Neuronal stem cell (in vitro differentiated cells): ENCODE results near the gene FGGY.

Source experiments
- DNase-seq: peaks from one replicate; pipeline ENCODE4 v3.0.0-alpha.2; 2013; ENCODE audit warnings: low spot score
- H2AFZ ChIP-seq: one replicate; pipeline ENCODE4 v1.6.1; 2013; ENCODE audit warnings: mild to moderate bottlenecking, low read length, inconsistent platforms
- H2AK5ac ChIP-seq: 2 replicates; pipeline ENCODE4 v1.6.1; 2013; ENCODE audit warnings: low read depth, mild to moderate bottlenecking, inconsistent platforms, low read length, moderate library complexity, mixed read lengths
- H2BK120ac ChIP-seq: 2 replicates; pipeline ENCODE4 v1.6.1; 2013; ENCODE audit warnings: low read depth, mild to moderate bottlenecking, inconsistent platforms, low read length, moderate library complexity, mixed read lengths
- H2BK12ac ChIP-seq: one replicate; pipeline ENCODE4 v1.6.1; 2013; ENCODE audit warnings: low read length, inconsistent platforms
- H2BK15ac ChIP-seq: 2 replicates; pipeline ENCODE4 v1.6.1; 2013; ENCODE audit warnings: mild to moderate bottlenecking, low read length, inconsistent platforms, mixed read lengths
- H2BK5ac ChIP-seq: one replicate; pipeline ENCODE4 v1.6.1; 2013; ENCODE audit warnings: inconsistent platforms, mild to moderate bottlenecking, low read length, moderate library complexity
- H3K14ac ChIP-seq: one replicate; pipeline ENCODE4 v1.6.1; 2013; ENCODE audit warnings: low read length, inconsistent platforms
- H3K18ac ChIP-seq: 2 replicates; pipeline ENCODE4 v1.6.1; 2013; ENCODE audit warnings: low read length, inconsistent platforms
- H3K23ac ChIP-seq: 2 replicates; pipeline ENCODE4 v1.6.1; 2013; ENCODE audit warnings: low read depth, mild to moderate bottlenecking, mixed read lengths, low read length, inconsistent platforms; ENCODE audit not compliant: poor library complexity
- H3K27ac ChIP-seq: replicated peaks from 3 replicates; pipeline ENCODE4 v1.5.1; 2013; ENCODE audit warnings: low read length, inconsistent platforms
- H3K27me3 ChIP-seq, 3 experiments: 2 replicates each; pipeline ENCODE4 v1.6.1; 2013; ENCODE audit warnings: low read length in 3 of 3, mild to moderate bottlenecking in 2 of 3, inconsistent platforms in 1 of 3, low read depth in 1 of 3, mixed read lengths in 1 of 3, moderate library complexity in 1 of 3; ENCODE audit not compliant: control insufficient read depth in 3 of 3, insufficient read depth in 3 of 3
- H3K36me3 ChIP-seq, 2 donors: replicated peaks in 1 of 2; 2 replicates each; pipeline ENCODE4 v1.6.1; 2013; ENCODE audit warnings: low read length in 2 of 2; ENCODE audit not compliant: control insufficient read depth in 2 of 2, insufficient read depth in 2 of 2
- H3K4ac ChIP-seq: 2 replicates; pipeline ENCODE4 v1.6.1; 2013; ENCODE audit warnings: inconsistent platforms, mild to moderate bottlenecking, low read length, moderate library complexity
- H3K4me1 ChIP-seq, 2 donors: 1 replicate in 1 of 2; 2 replicates in 1 of 2; pipeline ENCODE4 v1.6.1; 2013; ENCODE audit warnings: low read length in 2 of 2, low read depth in 1 of 2; ENCODE audit not compliant: control insufficient read depth in 2 of 2, insufficient read depth in 1 of 2
- H3K4me2 ChIP-seq: one replicate; pipeline ENCODE4 v1.6.1; 2013; ENCODE audit warnings: mild to moderate bottlenecking, low read length, inconsistent platforms; ENCODE audit not compliant: insufficient read depth, poor library complexity, severe bottlenecking
- H3K4me3 ChIP-seq, 2 donors: 2 replicates each; pipeline ENCODE4 v1.5.1; 2013; ENCODE audit warnings: low read length in 2 of 2, mild to moderate bottlenecking in 2 of 2, inconsistent platforms in 1 of 2, moderate library complexity in 1 of 2
- H3K79me1 ChIP-seq: one replicate; pipeline ENCODE4 v1.6.1; 2013; ENCODE audit warnings: low read depth, mild to moderate bottlenecking, inconsistent platforms, low read length, moderate library complexity
- H3K9ac ChIP-seq: one replicate; pipeline ENCODE4 v1.6.1; 2013; ENCODE audit warnings: mild to moderate bottlenecking, low read depth, low read length, inconsistent platforms; ENCODE audit not compliant: poor library complexity
- H3K9me3 ChIP-seq, 2 donors: replicated peaks in 1 of 2; 2 replicates each; pipeline versions ENCODE3 to v1.6.1; 2013; ENCODE audit warnings: low read length in 2 of 2, mild to moderate bottlenecking in 2 of 2, inconsistent platforms in 1 of 2, low read depth in 1 of 2, mixed read lengths in 1 of 2, moderate library complexity in 1 of 2; ENCODE audit not compliant: control insufficient read depth in 2 of 2, insufficient read depth in 1 of 2
- H4K8ac ChIP-seq: one replicate; pipeline ENCODE4 v1.6.1; 2013; ENCODE audit warnings: low read depth, mild to moderate bottlenecking, inconsistent platforms, low read length, moderate library complexity
- H4K91ac ChIP-seq: one replicate; pipeline ENCODE4 v1.6.1; 2013; ENCODE audit warnings: low read length, low read depth, mild to moderate bottlenecking, inconsistent platforms; ENCODE audit not compliant: poor library complexity
- WGBS, 2 donors: extraction: QIAGEN DNeasy Blood & Tissue Kit; methylation state at CpG; one replicate each; pipeline ENCODE4 v1.1.7; 2013; ENCODE audit warnings: missing lambda C conversion rate in 2 of 2, mixed read lengths in 1 of 2; ENCODE audit not compliant: insufficient read length in 2 of 2, insufficient replicate concordance in 1 of 2; ENCODE audit errors: extremely low coverage in 2 of 2; 5-methylcytosine and 5-hydroxymethylcytosine counted together

The FGGY gene

DNA sequence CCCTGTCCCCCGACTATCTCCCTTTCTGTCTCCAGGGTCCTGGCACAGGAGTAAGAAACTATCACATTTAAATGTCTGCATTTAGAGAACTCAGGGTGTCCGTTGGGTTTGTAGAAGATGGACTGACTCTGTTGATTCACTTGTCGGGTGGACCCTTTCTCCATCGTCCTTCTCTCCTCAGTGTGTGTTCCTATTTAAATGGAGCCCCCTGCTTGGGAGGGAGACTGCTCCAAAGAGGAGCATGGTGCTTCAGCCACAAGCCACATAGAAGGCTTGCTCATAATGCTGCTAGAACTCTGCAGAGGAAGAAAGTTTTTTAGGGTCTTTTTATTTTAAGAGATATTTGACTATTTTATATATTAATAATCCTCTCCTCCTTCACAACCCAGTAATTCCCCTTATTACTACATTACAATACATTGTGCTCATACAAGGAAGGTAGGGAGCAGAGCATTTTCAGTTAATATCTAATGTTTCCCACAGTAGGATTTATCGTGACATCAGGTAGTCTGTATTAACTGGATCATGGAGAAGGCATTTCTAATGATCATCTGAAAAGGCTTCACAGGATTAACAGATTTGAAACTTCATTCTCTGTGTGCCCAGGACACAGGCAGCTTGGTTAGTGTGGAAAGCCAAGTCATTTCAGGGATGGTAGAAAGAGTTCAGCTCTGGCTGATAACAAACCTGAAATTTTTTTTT is 13.8 kb downstream of the FGGY start:
- H3K4me1 ChIP-seq = peaks cover 0 to 4% of the 10 kb centered on the region in 2 donors
- H3K9me3 ChIP-seq = peaks cover 1 to 12% of the 10 kb centered on the region in 2 donors
- no peak overlapping the region for H2BK12ac ChIP-seq
- no peak overlapping the region for H4K8ac ChIP-seq
- no peaks in the 10 kb centered on the region for H3K79me1 ChIP-seq
- H2BK15ac ChIP-seq = no peak overlapping the region
- H2AFZ ChIP-seq = no peak overlapping the region
- H3K27ac ChIP-seq = no peak overlapping the region
- H2BK120ac ChIP-seq = no peak overlapping the region
- H3K4me2 ChIP-seq = no peak overlapping the region
- no peak overlapping the region for H3K4ac ChIP-seq
- H3K4me3 ChIP-seq = no peak overlapping the region
- H4K91ac ChIP-seq = no peak overlapping the region
- no peak overlapping the region for H2AK5ac ChIP-seq
- H3K14ac ChIP-seq = no peak overlapping the region
- H3K18ac ChIP-seq = no peak overlapping the region
- no peak overlapping the region for H3K9ac ChIP-seq
- H3K23ac ChIP-seq = no peak overlapping the region
- no CpG with 5 or more reads among the region's 5 CpGs for WGBS, 2 donors
- DNase-seq = no peak
- no peaks in the 10 kb centered on the region for H3K27me3 ChIP-seq
- H3K36me3 ChIP-seq = no peaks in the 10 kb centered on the region
- no peak overlapping the region for H2BK5ac ChIP-seq

DNA sequence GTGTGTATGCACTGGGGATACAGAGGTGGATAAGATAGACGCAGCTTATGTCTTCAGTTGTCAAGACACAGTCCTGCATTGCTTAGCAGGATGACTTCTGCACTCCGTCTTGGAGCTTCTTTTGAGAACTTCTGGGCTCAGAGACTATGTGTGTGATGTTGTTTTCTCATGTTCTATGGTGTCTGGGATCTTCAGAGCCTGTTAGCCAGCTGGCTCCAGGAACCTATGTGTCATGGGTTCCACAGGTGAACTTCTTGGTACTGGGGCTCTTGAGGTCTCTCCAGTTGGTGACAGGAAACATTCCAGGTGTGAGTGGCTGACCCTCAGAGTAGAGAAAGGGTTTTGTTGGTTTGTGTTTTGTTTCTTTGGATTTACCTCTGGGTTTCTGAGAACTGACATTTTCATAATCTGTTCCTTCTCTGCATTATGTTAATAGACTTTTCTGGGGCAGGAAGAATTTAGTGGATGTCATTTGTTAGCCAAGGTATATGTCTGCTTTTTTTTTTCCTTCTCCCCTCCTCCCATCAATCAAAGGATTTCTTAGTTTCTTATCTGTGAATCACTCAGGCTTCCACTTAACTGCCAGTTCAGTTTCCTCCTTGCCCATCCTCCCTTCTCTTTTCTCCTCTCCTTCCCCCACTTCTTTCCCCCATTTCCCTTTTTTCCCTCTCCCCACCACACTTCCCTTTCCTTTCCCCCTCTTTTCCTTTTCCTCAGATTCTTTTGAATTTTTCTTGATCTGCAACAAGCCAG is 18.1 kb downstream of the FGGY start:
- Histone ChIP-seq H3K9ac (no peak overlapping the region), H4K91ac (no peak overlapping the region)
- WGBS, 2 donors = no CpG with 5 or more reads among the region's 2 CpGs

DNA sequence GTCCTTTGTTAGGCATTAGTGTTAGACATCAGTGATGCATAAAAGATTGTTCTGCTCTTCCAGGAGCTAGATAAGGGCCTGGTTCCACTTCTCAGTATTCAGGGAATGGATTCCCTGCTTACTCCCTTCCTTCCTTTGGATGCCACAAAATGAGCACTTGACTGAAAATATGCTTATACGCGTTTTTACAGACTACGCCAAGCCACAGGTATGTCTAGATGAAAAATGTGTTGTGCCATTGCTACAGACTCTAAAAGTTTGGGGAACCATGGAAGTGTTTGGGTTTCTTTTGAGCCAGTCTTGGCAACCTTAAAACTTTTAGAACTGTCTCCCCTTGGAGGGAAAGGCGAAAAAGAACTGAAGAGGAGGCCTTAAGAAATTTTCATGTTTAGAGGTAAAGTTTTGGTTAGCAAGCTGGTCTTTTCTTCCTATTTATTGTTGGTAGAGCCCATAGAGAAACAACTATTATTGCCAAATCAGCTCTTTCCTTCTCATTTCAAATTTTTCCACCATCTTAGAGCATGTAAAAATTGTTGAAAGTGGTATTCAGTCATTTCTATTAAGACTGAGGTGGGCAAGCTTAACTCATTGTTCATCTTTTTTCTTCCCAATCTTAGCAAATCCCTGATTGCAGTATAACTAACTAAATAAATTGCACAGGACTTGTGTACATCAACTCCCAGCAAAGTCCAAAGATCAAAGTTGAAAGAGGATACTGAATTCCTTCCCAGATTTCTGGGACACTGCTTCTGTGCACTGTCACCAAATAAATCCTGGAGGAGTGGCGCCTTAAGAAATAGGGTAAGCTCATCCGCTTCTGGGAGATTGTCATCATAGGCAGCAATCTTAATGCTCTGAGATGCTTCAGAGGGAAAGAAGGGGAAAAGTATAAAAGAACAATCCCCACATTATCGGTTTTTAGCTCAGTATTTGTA is 18.9 kb downstream of the FGGY start:
- no peak overlapping the region for H3K18ac ChIP-seq
- no peak overlapping the region for H3K4me3 ChIP-seq
- H3K4ac ChIP-seq = no peak overlapping the region
- H3K14ac ChIP-seq = no peak overlapping the region
- no peak overlapping the region for H4K91ac ChIP-seq
- no peak overlapping the region for H2BK12ac ChIP-seq
- WGBS, 2 donors = no CpG with 5 or more reads among the region's 7 CpGs
- peaks cover 0 to 3% of the 10 kb centered on the region in 2 donors for H3K9me3 ChIP-seq
- no peak overlapping the region for H3K23ac ChIP-seq
- no peaks in the 10 kb centered on the region for H3K36me3 ChIP-seq
- no peak overlapping the region for H3K27ac ChIP-seq
- DNase-seq = no peak
- no peaks in the 10 kb centered on the region for H3K79me1 ChIP-seq
- no peak overlapping the region for H4K8ac ChIP-seq
- no peaks in the 10 kb centered on the region for H3K27me3 ChIP-seq
- no peak overlapping the region for H2AK5ac ChIP-seq
- H2BK15ac ChIP-seq = no peak overlapping the region
- no peak overlapping the region for H2AFZ ChIP-seq
- H3K9ac ChIP-seq = no peak overlapping the region
- H3K4me2 ChIP-seq = no peak overlapping the region
- H3K4me1 ChIP-seq = peaks cover 6 to 16% of the 10 kb centered on the region in 2 donors
- no peak overlapping the region for H2BK120ac ChIP-seq
- no peak overlapping the region for H2BK5ac ChIP-seq

More for the DNA sequence above, 18.1 kb downstream of the FGGY start:
- H3K4me3 ChIP-seq = no peak overlapping the region
- no peak overlapping the region for H2BK12ac ChIP-seq
- no peak overlapping the region for H3K4me2 ChIP-seq
- H3K79me1 ChIP-seq = no peaks in the 10 kb centered on the region
- no peak overlapping the region for H3K27ac ChIP-seq
- no peak overlapping the region for H3K23ac ChIP-seq
- H3K9me3 ChIP-seq = peaks cover 0 to 3% of the 10 kb centered on the region in 2 donors
- H3K27me3 ChIP-seq = no peaks in the 10 kb centered on the region
- no peak overlapping the region for H2AK5ac ChIP-seq
- no peak overlapping the region for H2AFZ ChIP-seq
- no peak overlapping the region for H4K8ac ChIP-seq
- no peak overlapping the region for H3K14ac ChIP-seq
- H3K18ac ChIP-seq = no peak overlapping the region
- H2BK120ac ChIP-seq = no peak overlapping the region
- H2BK15ac ChIP-seq = no peak overlapping the region
- no peak for DNase-seq
- no peak overlapping the region for H2BK5ac ChIP-seq
- peaks cover 6 to 16% of the 10 kb centered on the region in 2 donors for H3K4me1 ChIP-seq
- H3K4ac ChIP-seq = no peak overlapping the region
- H3K36me3 ChIP-seq = no peaks in the 10 kb centered on the region
